ENCODE data around the gene TREM2.
"Not testable (repeated sequence)": the region's sequence is repeated elsewhere in the genome, so short reads cannot be mapped to it uniquely, and the experiment has no call there.

Gene TREM2

DNA sequence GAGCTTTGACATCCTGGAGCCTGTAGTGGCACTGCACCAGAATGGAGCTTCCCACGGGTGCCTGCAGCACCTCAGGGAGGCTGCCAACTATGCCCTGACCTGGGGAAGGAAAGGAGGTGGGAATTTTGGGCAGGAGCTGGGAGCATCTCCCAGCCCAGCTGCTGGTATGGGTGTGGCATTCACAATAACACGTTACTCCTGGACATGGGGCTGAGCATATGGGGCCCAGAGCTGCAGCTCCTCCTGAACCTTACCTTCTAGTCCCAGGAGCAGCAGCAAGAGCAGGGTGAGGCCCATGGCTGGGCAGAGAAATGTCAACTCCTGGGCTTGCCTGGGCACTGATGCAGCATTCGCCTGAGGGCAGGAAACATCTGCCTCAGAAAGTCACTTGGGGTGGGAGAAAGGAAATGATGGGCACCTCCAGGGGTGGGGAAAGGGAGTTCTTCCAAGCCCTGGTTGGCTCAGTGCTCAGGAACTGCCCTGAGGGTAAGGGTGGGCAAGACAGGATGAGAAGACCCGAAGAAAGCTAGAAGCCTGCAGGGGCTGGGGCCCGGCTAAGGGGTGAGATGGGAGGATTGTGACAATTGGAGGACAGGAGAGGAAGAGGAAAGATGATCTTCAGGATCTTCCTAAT is 8.8 kb downstream of the TREM2 start, which contains the start of gene TREML1:
TREML1 (minus strand) TSS at position 356 of the 634 bp plus-strand sequence; CDS start at position 297, 59 bp downstream.
- no peak for DNase-seq

DNA sequence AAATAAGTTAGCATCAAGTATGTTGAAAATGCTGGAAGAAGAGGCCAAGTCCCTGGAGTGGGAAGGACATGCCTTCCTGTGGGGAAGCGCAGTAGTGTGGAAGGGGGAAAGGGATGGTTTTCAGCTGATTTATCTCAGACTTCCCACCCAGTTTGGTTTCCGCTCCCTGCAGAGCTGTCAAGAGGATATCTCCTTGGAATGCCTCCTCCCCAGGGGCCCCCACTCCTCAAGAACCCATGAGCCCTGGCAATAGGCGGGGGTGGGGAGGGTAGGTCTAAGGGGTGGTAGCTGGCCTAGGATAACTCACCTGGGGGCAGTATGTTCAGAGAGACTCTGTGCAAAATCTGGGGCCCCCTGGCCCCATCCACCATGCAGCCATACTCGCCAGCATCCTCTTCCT is 9.5 kb downstream of the TREM2 start:
- DNase-seq, result no peak

DNA sequence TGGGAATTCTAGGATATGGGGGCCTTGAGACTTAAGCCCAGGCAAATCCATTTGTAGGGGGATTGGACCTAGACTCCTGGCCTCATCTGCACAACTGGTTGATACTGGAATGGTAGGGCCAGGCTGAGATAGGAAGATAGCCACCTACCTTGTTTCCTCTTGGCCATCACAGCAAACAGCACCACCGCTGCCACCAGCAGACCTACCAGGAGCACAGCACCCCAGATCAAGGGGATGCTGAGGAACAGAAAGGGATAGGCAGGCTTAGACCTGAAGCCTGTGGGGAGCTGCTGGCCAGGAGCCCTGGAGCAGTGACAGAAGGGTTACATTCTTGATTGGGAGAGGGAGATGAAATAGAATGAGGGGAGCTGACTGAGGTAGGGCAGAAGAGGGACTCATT is 12.2 kb downstream of the TREM2 start:
- no peak for DNase-seq

- DNase-seq, result no peak
Observed at GRCh38 chr6:41147917-41148316, 15.0 kb downstream of the TREM2 start.

DNA sequence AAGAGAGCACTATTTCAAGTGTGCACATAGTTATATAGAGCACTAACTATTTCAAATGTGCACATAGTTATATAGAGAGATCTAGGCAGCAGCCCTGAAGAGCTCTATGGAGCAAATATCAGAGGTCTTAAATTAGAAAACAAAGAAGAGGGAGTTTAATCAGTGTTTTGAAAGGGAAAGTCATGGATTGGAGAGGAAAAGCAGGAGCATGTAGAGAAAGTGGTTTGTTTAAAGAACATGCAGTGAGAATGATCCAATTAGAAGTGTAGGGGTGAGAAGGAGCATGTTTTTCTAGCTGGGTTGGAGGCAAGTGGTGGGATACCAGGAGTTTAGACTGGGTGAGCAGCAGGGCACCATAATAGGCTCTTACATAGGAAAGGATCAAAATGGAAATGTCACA is 26.0 kb downstream of the TREM2 start:
- DNase-seq, result no peak

GRCh38 chr6:41135062-41135832 is 27.7 kb downstream of the TREM2 start:
- no peak for DNase-seq

DNA sequence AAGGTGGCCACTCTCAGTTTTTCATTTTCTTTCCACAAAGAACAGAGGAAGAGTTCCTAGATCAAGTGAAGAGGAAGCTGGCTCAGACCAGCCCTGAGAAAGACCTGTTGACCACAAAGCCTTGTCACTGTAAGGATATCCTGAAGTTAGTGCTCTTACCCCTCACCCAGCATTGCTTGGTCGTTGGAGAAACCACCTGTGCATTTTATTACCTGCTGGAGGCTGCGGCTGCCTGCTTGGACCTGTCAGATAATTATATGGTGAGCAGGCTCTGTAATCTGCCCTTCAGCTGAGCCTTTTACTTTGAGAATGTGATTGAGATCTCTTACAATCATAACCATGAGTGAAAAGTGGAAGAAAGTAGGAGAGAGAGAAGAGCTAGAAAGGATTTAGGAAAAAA is 30.7 kb downstream of the TREM2 start:
- DNase-seq, result no peak

GRCh38 chr6:41125282-41125681 is 37.6 kb downstream of the TREM2 start:
- DNase-seq, result no peak

- no peak for DNase-seq
Observed at GRCh38 chr6:41122918-41123317, 40.0 kb downstream of the TREM2 start.

DNA sequence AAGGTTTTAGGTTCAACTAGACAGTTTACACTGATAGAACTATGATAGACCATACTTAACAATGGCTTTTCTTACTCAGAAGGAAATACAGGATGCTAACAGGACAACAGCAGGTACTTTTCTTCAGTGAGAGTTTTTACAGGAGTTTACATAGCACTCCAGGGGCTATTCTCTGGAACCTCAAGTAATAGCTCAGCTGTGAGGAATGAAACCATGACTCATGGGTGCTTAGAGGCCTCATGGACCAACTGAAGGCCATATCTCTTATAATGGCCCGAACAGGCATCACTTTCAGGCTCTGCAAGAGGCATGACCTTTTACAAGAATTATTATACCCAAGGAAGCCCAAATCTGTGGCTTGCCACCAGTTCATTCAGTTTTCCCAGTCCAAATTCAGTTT is 40.5 kb downstream of the TREM2 start:
- no peak for DNase-seq

GRCh38 chr6:41120058-41120457 is 42.9 kb downstream of the TREM2 start:
- DNase-seq, result no peak

- no peak for DNase-seq
Observed at GRCh38 chr6:41119508-41119907, 43.4 kb downstream of the TREM2 start.

DNA sequence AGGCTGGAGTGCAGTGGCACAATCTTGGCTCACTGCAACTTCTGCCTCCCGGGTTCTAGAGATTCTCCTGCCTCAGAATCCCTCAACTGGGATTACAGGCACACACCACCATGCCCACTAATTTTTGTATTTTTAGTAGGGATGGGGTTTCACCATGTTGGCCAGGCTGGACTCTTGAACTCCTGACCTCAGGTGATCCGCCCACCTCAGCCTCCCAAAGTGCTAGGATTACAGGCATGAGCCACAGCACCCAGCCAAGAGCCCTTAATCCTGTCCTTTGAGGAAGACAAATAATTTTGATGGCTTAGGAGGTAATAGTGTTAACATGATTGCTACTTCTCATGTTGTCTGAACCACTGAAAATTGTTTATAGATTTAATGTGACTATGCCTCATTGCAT is 47.9 kb downstream of the TREM2 start:
- not testable (repeated sequence) for DNase-seq

- no peak for DNase-seq
Observed at GRCh38 chr6:41111017-41111416, 51.9 kb downstream of the TREM2 start.

All from NCI-H2171 (cell line).